Measurements from ENCODE around the gene PHAF1.

GRCh38 chr16:67188323-67188722 is 78.6 kb downstream of the PHAF1 start:
- TF ChIP-seq ZBTB7A (IDR thresholded peaks at IDR 0.05; ENCODE audit: low read depth) (no peak), USF1 (IDR thresholded peaks at IDR 0.05) (no peak), TCF12 (IDR thresholded peaks at IDR 0.05; ENCODE audit: low read depth) (no peak), CEBPB (IDR thresholded peaks at IDR 0.05) (no peak), TAF1 (IDR thresholded peaks at IDR 0.05; ENCODE audit: low read depth) (no peak), RAD21 (IDR thresholded peaks at IDR 0.05; ENCODE audit: low read depth) (no peak), YY1 (IDR thresholded peaks at IDR 0.05; ENCODE audit: low read depth) (no peak), EP300 (IDR thresholded peaks at IDR 0.05; ENCODE audit: borderline replicate concordance) (no peak), CREB1 (IDR thresholded peaks at IDR 0.05; ENCODE audit: low read depth) (no peak), TEAD4 (IDR thresholded peaks at IDR 0.05) (no peak), FOXM1 (IDR thresholded peaks at IDR 0.05; ENCODE audit: borderline replicate concordance, low read depth) (no peak), EGR1 (IDR thresholded peaks at IDR 0.05) (no peak)
- TF ChIP-seq, protein P1, sequence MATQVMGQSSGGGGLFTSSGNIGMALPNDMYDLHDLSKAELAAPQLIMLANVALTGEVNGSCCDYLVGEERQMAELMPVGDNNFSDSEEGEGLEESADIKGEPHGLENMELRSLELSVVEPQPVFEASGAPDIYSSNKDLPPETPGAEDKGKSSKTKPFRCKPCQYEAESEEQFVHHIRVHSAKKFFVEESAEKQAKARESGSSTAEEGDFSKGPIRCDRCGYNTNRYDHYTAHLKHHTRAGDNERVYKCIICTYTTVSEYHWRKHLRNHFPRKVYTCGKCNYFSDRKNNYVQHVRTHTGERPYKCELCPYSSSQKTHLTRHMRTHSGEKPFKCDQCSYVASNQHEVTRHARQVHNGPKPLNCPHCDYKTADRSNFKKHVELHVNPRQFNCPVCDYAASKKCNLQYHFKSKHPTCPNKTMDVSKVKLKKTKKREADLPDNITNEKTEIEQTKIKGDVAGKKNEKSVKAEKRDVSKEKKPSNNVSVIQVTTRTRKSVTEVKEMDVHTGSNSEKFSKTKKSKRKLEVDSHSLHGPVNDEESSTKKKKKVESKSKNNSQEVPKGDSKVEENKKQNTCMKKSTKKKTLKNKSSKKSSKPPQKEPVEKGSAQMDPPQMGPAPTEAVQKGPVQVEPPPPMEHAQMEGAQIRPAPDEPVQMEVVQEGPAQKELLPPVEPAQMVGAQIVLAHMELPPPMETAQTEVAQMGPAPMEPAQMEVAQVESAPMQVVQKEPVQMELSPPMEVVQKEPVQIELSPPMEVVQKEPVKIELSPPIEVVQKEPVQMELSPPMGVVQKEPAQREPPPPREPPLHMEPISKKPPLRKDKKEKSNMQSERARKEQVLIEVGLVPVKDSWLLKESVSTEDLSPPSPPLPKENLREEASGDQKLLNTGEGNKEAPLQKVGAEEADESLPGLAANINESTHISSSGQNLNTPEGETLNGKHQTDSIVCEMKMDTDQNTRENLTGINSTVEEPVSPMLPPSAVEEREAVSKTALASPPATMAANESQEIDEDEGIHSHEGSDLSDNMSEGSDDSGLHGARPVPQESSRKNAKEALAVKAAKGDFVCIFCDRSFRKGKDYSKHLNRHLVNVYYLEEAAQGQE (IDR thresholded peaks at IDR 0.05; ENCODE audit: low read depth), result no peak
- TF ChIP-seq, protein P2, sequence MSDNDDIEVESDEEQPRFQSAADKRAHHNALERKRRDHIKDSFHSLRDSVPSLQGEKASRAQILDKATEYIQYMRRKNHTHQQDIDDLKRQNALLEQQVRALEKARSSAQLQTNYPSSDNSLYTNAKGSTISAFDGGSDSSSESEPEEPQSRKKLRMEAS (IDR thresholded peaks at IDR 0.05), result no peak

All from Ishikawa (cell line).